H1 (cell line): ENCODE measurements around the gene SLC32A1. TPM values are rescaled to one million over a fixed set of nuclear protein-coding genes. Genes with fewer than 3 reads are reported as not detected.

ENCODE experiments used
- CBX5 ChIP-seq: fragments of 300-800, 300-1000 bp; sonication (generic); IDR thresholded peaks from 2 replicates; pipeline ENCODE4 v1.7.1; 2016; ENCODE audit warnings: antibody characterized with exemption, low read length, low read depth
- CREB1 ChIP-seq: IDR thresholded peaks from 2 replicates; pipeline ENCODE4 v1.6.1; 2012; ENCODE audit warnings: inconsistent platforms
- CTBP2 ChIP-seq: IDR thresholded peaks from 2 replicates; pipeline ENCODE4 v1.7.0; 2011; ENCODE audit warnings: borderline replicate concordance, mild to moderate bottlenecking, moderate library complexity, mixed read lengths, low read length; ENCODE audit not compliant: insufficient read depth, insufficient read length
- EZH2 ChIP-seq: fragments of 200-600 bp; sonication (generic); IDR thresholded peaks from 2 replicates; pipeline ENCODE4 v1.7.1; 2012; ENCODE audit warnings: low read depth, mild to moderate bottlenecking, moderate library complexity, low read length, inconsistent platforms; ENCODE audit not compliant: severe bottlenecking
- KDM4A ChIP-seq: IDR thresholded peaks from one replicate; pipeline ENCODE4 v1.7.1; 2012; ENCODE audit warnings: low read depth, mild to moderate bottlenecking, moderate library complexity, low read length, inconsistent platforms; ENCODE audit not compliant: severe bottlenecking
- KDM5A ChIP-seq: fragments of 200-600 bp; IDR thresholded peaks from 2 replicates; pipeline ENCODE4 v1.7.1; 2012; ENCODE audit warnings: mild to moderate bottlenecking, low read length, inconsistent platforms, mixed read lengths
- POU5F1 ChIP-seq: IDR thresholded peaks from 2 replicates; pipeline ENCODE4 v1.6.1; 2011; ENCODE audit warnings: low read depth, mild to moderate bottlenecking, low read length, moderate library complexity
- SIN3A ChIP-seq, 2 experiments: IDR thresholded peaks in 1 of 2; conservative IDR thresholded peaks in 1 of 2; 2 replicates each; pipeline ENCODE4 v1.6.1; 2011 to 2012; ENCODE audit warnings: low read length in 2 of 2, improper control_type of control experiment in 1 of 2, low read depth in 1 of 2, mild to moderate bottlenecking in 1 of 2
- TCF12 ChIP-seq: IDR thresholded peaks from 2 replicates; pipeline ENCODE4 v1.6.1; 2011; ENCODE audit warnings: low read depth, mild to moderate bottlenecking, low read length
- polyA plus RNA-seq, 7 experiments: library from polyadenylated mRNA; depleted of rRNA in 3 of 7; stranded (reverse) in 5 of 7; unstranded in 2 of 7; fragments of >200 nt in 5 of 7; fragments of 200-250 nt in 2 of 7; gene quantifications; 1 replicate in 5 of 7; 2 replicates in 1 of 7; 4 replicates in 1 of 7; pipeline versions ENCODE4 v1.2.1 to v1.2.3, GENCODE V29; 2011 to 2013; ENCODE audit warnings: missing spikeins in 2 of 7, mixed read lengths in 2 of 7
- total RNA-seq: library from RNA; stranded (reverse); fragmentation: NEBNext Ultra II Directional; extraction: Animal tissue kit (Norgen Biotek cat#: 25700); gene quantifications from 2 replicates; pipeline ENCODE4 v1.2.1, GENCODE V29; 2021
- TF ChIP-seq, protein P1 (sequence below): fragments of 300-600 bp; sonication (generic); IDR thresholded peaks from 2 replicates; pipeline ENCODE4 v1.7.1; 2012; ENCODE audit warnings: low read length, moderate library complexity, mild to moderate bottlenecking, inconsistent platforms; ENCODE audit not compliant: insufficient replicate concordance

The SLC32A1 gene
- total and polyA plus RNA-seq, 2 of the 8 experiments (the other 6 are each of a cell fraction or from before 2014, with no cell fraction given): 0.09 to 0.15 TPM

DNA sequence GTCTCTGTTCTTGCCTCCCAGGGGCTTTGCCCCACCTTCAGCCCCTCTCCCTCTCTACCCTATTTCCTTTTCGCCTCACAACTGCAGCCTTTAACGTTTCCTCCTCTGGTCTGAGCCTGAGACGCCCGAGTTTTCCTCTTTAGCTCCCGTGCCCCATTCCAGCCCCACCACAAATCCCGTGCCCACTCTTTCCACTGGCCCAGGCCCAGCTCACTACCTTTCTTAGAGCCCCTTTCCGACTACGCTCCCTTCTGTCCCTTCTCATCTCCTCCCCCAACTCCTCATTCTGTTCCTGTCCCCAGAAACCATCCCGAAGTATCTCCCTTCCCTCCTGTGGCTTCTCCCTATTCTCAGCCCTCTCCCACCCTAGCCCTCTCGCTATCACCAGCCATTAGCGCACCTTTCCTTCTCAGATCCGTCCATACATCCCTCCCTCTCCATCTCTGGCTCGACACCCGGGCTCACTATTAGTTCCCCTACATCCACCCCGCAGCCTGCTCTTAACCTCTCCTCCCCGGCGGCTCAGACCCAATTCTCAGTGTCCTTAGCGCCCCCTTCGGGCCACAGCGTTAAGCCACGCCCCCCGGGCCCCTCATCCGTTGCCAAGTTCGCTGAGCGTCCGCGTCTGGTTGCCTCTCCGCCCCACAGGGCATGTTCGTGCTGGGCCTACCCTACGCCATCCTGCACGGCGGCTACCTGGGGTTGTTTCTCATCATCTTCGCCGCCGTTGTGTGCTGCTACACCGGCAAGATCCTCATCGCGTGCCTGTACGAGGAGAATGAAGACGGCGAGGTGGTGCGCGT is 2.7 kb downstream of the SLC32A1 start (continued):
- TF ChIP-seq, protein P1, sequence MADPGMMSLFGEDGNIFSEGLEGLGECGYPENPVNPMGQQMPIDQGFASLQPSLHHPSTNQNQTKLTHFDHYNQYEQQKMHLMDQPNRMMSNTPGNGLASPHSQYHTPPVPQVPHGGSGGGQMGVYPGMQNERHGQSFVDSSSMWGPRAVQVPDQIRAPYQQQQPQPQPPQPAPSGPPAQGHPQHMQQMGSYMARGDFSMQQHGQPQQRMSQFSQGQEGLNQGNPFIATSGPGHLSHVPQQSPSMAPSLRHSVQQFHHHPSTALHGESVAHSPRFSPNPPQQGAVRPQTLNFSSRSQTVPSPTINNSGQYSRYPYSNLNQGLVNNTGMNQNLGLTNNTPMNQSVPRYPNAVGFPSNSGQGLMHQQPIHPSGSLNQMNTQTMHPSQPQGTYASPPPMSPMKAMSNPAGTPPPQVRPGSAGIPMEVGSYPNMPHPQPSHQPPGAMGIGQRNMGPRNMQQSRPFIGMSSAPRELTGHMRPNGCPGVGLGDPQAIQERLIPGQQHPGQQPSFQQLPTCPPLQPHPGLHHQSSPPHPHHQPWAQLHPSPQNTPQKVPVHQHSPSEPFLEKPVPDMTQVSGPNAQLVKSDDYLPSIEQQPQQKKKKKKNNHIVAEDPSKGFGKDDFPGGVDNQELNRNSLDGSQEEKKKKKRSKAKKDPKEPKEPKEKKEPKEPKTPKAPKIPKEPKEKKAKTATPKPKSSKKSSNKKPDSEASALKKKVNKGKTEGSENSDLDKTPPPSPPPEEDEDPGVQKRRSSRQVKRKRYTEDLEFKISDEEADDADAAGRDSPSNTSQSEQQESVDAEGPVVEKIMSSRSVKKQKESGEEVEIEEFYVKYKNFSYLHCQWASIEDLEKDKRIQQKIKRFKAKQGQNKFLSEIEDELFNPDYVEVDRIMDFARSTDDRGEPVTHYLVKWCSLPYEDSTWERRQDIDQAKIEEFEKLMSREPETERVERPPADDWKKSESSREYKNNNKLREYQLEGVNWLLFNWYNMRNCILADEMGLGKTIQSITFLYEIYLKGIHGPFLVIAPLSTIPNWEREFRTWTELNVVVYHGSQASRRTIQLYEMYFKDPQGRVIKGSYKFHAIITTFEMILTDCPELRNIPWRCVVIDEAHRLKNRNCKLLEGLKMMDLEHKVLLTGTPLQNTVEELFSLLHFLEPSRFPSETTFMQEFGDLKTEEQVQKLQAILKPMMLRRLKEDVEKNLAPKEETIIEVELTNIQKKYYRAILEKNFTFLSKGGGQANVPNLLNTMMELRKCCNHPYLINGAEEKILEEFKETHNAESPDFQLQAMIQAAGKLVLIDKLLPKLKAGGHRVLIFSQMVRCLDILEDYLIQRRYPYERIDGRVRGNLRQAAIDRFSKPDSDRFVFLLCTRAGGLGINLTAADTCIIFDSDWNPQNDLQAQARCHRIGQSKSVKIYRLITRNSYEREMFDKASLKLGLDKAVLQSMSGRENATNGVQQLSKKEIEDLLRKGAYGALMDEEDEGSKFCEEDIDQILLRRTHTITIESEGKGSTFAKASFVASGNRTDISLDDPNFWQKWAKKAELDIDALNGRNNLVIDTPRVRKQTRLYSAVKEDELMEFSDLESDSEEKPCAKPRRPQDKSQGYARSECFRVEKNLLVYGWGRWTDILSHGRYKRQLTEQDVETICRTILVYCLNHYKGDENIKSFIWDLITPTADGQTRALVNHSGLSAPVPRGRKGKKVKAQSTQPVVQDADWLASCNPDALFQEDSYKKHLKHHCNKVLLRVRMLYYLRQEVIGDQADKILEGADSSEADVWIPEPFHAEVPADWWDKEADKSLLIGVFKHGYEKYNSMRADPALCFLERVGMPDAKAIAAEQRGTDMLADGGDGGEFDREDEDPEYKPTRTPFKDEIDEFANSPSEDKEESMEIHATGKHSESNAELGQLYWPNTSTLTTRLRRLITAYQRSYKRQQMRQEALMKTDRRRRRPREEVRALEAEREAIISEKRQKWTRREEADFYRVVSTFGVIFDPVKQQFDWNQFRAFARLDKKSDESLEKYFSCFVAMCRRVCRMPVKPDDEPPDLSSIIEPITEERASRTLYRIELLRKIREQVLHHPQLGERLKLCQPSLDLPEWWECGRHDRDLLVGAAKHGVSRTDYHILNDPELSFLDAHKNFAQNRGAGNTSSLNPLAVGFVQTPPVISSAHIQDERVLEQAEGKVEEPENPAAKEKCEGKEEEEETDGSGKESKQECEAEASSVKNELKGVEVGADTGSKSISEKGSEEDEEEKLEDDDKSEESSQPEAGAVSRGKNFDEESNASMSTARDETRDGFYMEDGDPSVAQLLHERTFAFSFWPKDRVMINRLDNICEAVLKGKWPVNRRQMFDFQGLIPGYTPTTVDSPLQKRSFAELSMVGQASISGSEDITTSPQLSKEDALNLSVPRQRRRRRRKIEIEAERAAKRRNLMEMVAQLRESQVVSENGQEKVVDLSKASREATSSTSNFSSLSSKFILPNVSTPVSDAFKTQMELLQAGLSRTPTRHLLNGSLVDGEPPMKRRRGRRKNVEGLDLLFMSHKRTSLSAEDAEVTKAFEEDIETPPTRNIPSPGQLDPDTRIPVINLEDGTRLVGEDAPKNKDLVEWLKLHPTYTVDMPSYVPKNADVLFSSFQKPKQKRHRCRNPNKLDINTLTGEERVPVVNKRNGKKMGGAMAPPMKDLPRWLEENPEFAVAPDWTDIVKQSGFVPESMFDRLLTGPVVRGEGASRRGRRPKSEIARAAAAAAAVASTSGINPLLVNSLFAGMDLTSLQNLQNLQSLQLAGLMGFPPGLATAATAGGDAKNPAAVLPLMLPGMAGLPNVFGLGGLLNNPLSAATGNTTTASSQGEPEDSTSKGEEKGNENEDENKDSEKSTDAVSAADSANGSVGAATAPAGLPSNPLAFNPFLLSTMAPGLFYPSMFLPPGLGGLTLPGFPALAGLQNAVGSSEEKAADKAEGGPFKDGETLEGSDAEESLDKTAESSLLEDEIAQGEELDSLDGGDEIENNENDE: no peak
- TF ChIP-seq CREB1 (0 out of 2 replicates have a peak, but pooled peaks have one; percentile 4), CTBP2 (peak; percentile 79), TCF12 (no peak), POU5F1 (no peak), KDM4A (peak; percentile 75), EZH2 (no peak), SIN3A (conservative IDR thresholded peaks at IDR 0.05 in 1 of 2, IDR thresholded peaks at IDR 0.05 in 1 of 2; ENCODE audit: low read depth in 1 of 2, low read length in 2 of 2) (peak in 1 of 2 experiments; percentile 52; a peak in 1 of 4 replicates), KDM5A (no peak), CBX5 (no peak)
